ENCODE data around the gene PPP3R1. TPM values are rescaled to one million over a fixed set of nuclear protein-coding genes. Genes with fewer than 3 reads are reported as not detected.

The PPP3R1 gene
- total RNA-seq, 1 experiment from 2014 or later = 74.2 TPM

GRCh38 chr2:68135448-68136320 is 116.6 kb downstream of the PPP3R1 start:
- H2BK15ac ChIP-seq (ENCODE audit: low read depth, low read length) = no peak overlapping the region
- no peak overlapping the region for H3K14ac ChIP-seq (ENCODE audit: insufficient read depth, low read length)
- no peak overlapping the region for H3K56ac ChIP-seq (ENCODE audit: insufficient read length, low read depth, low read length)
- no peak overlapping the region for H3K9ac ChIP-seq (ENCODE audit: extremely low read depth, insufficient read length, low read length)
- no peak overlapping the region for H2BK20ac ChIP-seq (ENCODE audit: low read depth, low read length, poor library complexity, severe bottlenecking)
- H2BK120ac ChIP-seq (ENCODE audit: low read depth, low read length, poor library complexity, severe bottlenecking) = no peak overlapping the region
- no peak overlapping the region for H3K27ac ChIP-seq (ENCODE audit: insufficient read length, low read depth, low read length)
- H3K23me2 ChIP-seq (ENCODE audit: insufficient read length, low read depth, low read length, poor library complexity, severe bottlenecking) = no peaks in the 10 kb centered on the region
- no peak overlapping the region for H4K5ac ChIP-seq (ENCODE audit: insufficient read length, low read depth, low read length)
- no peak for DNase-seq
- no peak overlapping the region for H2BK5ac ChIP-seq (ENCODE audit: insufficient read length, low read length)
- no peak overlapping the region for H3K18ac ChIP-seq (ENCODE audit: insufficient read length, low read depth, low read length)
- no peaks in the 10 kb centered on the region for H3K9me3 ChIP-seq (ENCODE audit: control insufficient read depth, low read depth, low read length)
- no peaks in the 10 kb centered on the region for H3K27me3 ChIP-seq (ENCODE audit: insufficient read depth, low read length)
- peaks cover 8 to 37% (median 26%) of the 10 kb centered on the region in 3 experiments; a peak in 6 of 7 replicates for H3K36me3 Mint-ChIP-seq (ENCODE audit: insufficient read depth in 1 of 3, low read depth in 3 of 3)
- TF ChIP-seq CTCF (conservative IDR thresholded peaks at IDR 0.05) = no peak
- H3K4me3 Mint-ChIP-seq = no peak overlapping the region
- no peaks in the 10 kb centered on the region for H4K20me1 ChIP-seq (ENCODE audit: control insufficient read depth, insufficient read depth, insufficient read length)
- H3K4me2 ChIP-seq (ENCODE audit: insufficient read depth, insufficient read length, low read length) = no peak overlapping the region
- H3K79me2 ChIP-seq (ENCODE audit: insufficient read depth, low read length) = no peaks in the 10 kb centered on the region
- no peak overlapping the region for H3T11ph ChIP-seq (ENCODE audit: low read length)
- H3K4me1 Mint-ChIP-seq = no peaks in the 10 kb centered on the region
- no peaks in the 10 kb centered on the region for H3K4me1 ChIP-seq (ENCODE audit: insufficient read depth, low read length)
- no peak overlapping the region for H3K4ac ChIP-seq (ENCODE audit: low read depth, low read length)
- no peak overlapping the region for H3K23ac ChIP-seq (ENCODE audit: insufficient read length, low read depth, low read length)
- H2BK12ac ChIP-seq (ENCODE audit: insufficient read length, low read depth, low read length) = no peak overlapping the region
- no peaks in the 10 kb centered on the region for H3K9me3 Mint-ChIP-seq
- H2AK5ac ChIP-seq (ENCODE audit: insufficient read length, low read length) = no peak overlapping the region
- H2AFZ ChIP-seq (ENCODE audit: low read length) = no peak overlapping the region
- H4K8ac ChIP-seq (replicated peaks; ENCODE audit: insufficient read length, low read depth, low read length) = no peak overlapping the region
- peak overlapping the region in 1 of 3 experiments; percentile 23; a peak in 1 of 7 replicates for H3K27ac Mint-ChIP-seq
- H3K79me1 ChIP-seq (ENCODE audit: insufficient read depth, low read depth, low read length, poor library complexity, severe bottlenecking) = no peaks in the 10 kb centered on the region
- H3K27me3 Mint-ChIP-seq (ENCODE audit: low read depth) = no peaks in the 10 kb centered on the region
- WGBS (ENCODE audit: extremely low coverage, insufficient read length, low lambda C conversion rate) = no CpG with 5 or more reads among the region's 7 CpGs
- H4K91ac ChIP-seq (ENCODE audit: insufficient read length, low read depth, low read length) = no peak overlapping the region

Measured in H9 (cell line).